Parathyroid adenoma (tissue), 2 donors: ENCODE measurements around the gene PROM2.

Source experiments
- H2AFZ ChIP-seq: fragments of 300-600 bp; sonication (generic); one replicate; pipeline ENCODE4 v1.7.0; 2017; ENCODE audit warnings: antibody characterized with exemption, mild to moderate bottlenecking
- H3K27ac ChIP-seq: fragments of 300-600 bp; sonication (generic); one replicate; pipeline ENCODE4 v1.7.0; 2017
- H3K27me3 ChIP-seq: fragments of 300-600 bp; sonication (generic); one replicate; pipeline ENCODE4 v1.7.0; 2017; ENCODE audit warnings: low read length; ENCODE audit not compliant: control insufficient read depth, insufficient read depth
- H3K36me3 ChIP-seq: fragments of 300-600 bp; sonication (generic); one replicate; pipeline ENCODE4 v1.7.0; 2017; ENCODE audit warnings: low read length; ENCODE audit not compliant: control insufficient read depth, insufficient read depth
- H3K4me1 ChIP-seq: fragments of 300-600 bp; sonication (generic); one replicate; pipeline ENCODE4 v1.7.0; 2017; ENCODE audit warnings: control low read depth
- H3K4me2 ChIP-seq: fragments of 300-600 bp; sonication (generic); one replicate; pipeline ENCODE4 v1.7.0; 2017; ENCODE audit warnings: low read length
- H3K4me3 ChIP-seq: fragments of 300-600 bp; sonication (generic); one replicate; pipeline ENCODE4 v1.7.0; 2017; ENCODE audit warnings: low read depth, low read length
- H3K79me2 ChIP-seq: fragments of 300-600 bp; sonication (generic); one replicate; pipeline ENCODE4 v1.7.0; 2017; ENCODE audit warnings: control low read depth
- H3K9ac ChIP-seq: fragments of 300-600 bp; sonication (generic); one replicate; pipeline ENCODE4 v1.7.0; 2017; ENCODE audit warnings: mild to moderate bottlenecking
- H3K9me3 ChIP-seq: fragments of 300-600 bp; sonication (generic); one replicate; pipeline ENCODE4 v1.7.0; 2017; ENCODE audit warnings: low read length; ENCODE audit not compliant: control insufficient read depth
- TF ChIP-seq, protein P1 (sequence below): fragments of 300-600 bp; sonication (generic); IDR thresholded peaks from one replicate; pipeline ENCODE4 v1.7.0; 2017; ENCODE audit warnings: antibody characterized with exemption, mild to moderate bottlenecking
- donor health status: primary hyperparathyroidism.

The PROM2 gene

DNA sequence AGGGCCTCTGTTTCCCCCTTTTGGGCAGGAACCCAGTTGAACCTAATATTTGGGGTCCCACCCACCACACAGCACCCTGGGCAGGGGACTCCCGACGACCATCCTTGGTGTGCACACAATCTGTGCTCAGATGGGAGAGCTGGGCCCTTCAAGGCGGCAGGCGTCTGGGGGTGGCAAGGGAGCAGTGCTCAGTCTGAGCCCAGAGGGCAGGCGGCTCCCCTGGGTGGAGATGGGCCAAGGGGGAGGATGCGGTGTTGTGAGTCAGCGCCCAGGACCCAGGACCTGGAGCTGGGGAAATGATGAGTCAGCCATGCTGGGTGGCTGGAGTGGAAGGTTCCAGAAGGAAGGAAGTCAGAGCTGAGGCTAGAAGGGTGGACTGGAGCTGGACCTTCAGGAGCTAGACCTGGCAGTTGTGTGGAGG is 3.8 kb downstream of the PROM2 start:
- TF ChIP-seq, protein P1, sequence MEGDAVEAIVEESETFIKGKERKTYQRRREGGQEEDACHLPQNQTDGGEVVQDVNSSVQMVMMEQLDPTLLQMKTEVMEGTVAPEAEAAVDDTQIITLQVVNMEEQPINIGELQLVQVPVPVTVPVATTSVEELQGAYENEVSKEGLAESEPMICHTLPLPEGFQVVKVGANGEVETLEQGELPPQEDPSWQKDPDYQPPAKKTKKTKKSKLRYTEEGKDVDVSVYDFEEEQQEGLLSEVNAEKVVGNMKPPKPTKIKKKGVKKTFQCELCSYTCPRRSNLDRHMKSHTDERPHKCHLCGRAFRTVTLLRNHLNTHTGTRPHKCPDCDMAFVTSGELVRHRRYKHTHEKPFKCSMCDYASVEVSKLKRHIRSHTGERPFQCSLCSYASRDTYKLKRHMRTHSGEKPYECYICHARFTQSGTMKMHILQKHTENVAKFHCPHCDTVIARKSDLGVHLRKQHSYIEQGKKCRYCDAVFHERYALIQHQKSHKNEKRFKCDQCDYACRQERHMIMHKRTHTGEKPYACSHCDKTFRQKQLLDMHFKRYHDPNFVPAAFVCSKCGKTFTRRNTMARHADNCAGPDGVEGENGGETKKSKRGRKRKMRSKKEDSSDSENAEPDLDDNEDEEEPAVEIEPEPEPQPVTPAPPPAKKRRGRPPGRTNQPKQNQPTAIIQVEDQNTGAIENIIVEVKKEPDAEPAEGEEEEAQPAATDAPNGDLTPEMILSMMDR, result no peak
- H3K36me3 ChIP-seq, result no peaks in the 10 kb centered on the region
- H3K4me1 ChIP-seq, result peaks cover 38% of the 10 kb centered on the region
- no peak overlapping the region for H3K4me2 ChIP-seq
- H3K79me2 ChIP-seq, result peaks cover 20% of the 10 kb centered on the region
- H3K9me3 ChIP-seq, result no peaks in the 10 kb centered on the region
- no peak overlapping the region for H3K27ac ChIP-seq
- no peak overlapping the region for H2AFZ ChIP-seq
- H3K27me3 ChIP-seq, result no peaks in the 10 kb centered on the region
- H3K4me3 ChIP-seq, result no peak overlapping the region
- no peak overlapping the region for H3K9ac ChIP-seq

GRCh38 chr2:95278637-95279225 is 4.5 kb downstream of the PROM2 start:
- no peak overlapping the region for H3K4me2 ChIP-seq
- H3K27ac ChIP-seq, result no peak overlapping the region
- H3K27me3 ChIP-seq, result no peaks in the 10 kb centered on the region
- peaks cover 35% of the 10 kb centered on the region for H3K4me1 ChIP-seq
- peaks cover 20% of the 10 kb centered on the region for H3K79me2 ChIP-seq
- H3K9ac ChIP-seq, result no peak overlapping the region
- no peak overlapping the region for H3K4me3 ChIP-seq
- TF ChIP-seq, protein P1, result no peak
- no peaks in the 10 kb centered on the region for H3K36me3 ChIP-seq
- H3K9me3 ChIP-seq, result no peaks in the 10 kb centered on the region
- no peak overlapping the region for H2AFZ ChIP-seq

- H3K79me2 ChIP-seq, result peaks cover 18% of the 10 kb centered on the region
- peaks cover 31% of the 10 kb centered on the region for H3K4me1 ChIP-seq
- H2AFZ ChIP-seq, result no peak overlapping the region
- no peak overlapping the region for H3K27ac ChIP-seq
- no peaks in the 10 kb centered on the region for H3K27me3 ChIP-seq
- H3K4me2 ChIP-seq, result no peak overlapping the region
- H3K9me3 ChIP-seq, result no peaks in the 10 kb centered on the region
- H3K4me3 ChIP-seq, result no peak overlapping the region
- TF ChIP-seq, protein P1, result no peak
- no peak overlapping the region for H3K9ac ChIP-seq
- H3K36me3 ChIP-seq, result no peaks in the 10 kb centered on the region
Observed at GRCh38 chr2:95279435-95280035, 5.3 kb downstream of the PROM2 start.

- Histone ChIP-seq H3K27me3 (no peaks in the 10 kb centered on the region), H3K4me3 (no peak overlapping the region), H3K4me2 (no peak overlapping the region), H3K9ac (no peak overlapping the region), H3K79me2 (peaks cover 5% of the 10 kb centered on the region), H3K27ac (no peak overlapping the region), H3K9me3 (no peaks in the 10 kb centered on the region), H3K36me3 (no peaks in the 10 kb centered on the region), H2AFZ (no peak overlapping the region), H3K4me1 (peaks cover 21% of the 10 kb centered on the region)
- TF ChIP-seq, protein P1, result no peak
Observed at GRCh38 chr2:95281071-95281470, 6.8 kb downstream of the PROM2 start.

- TF ChIP-seq, protein P1, result no peak
- peaks cover 14% of the 10 kb centered on the region for H3K4me1 ChIP-seq
- H3K36me3 ChIP-seq, result no peaks in the 10 kb centered on the region
- no peaks in the 10 kb centered on the region for H3K27me3 ChIP-seq
- H3K4me3 ChIP-seq, result no peak overlapping the region
- no peaks in the 10 kb centered on the region for H3K79me2 ChIP-seq
- no peak overlapping the region for H3K4me2 ChIP-seq
- no peak overlapping the region for H3K9ac ChIP-seq
- no peak overlapping the region for H3K27ac ChIP-seq
- no peaks in the 10 kb centered on the region for H3K9me3 ChIP-seq
- no peak overlapping the region for H2AFZ ChIP-seq
Observed at GRCh38 chr2:95281786-95282185, 7.5 kb downstream of the PROM2 start.
